GM12864 (cell line): ENCODE measurements around the gene VIPR2.
"Not testable (repeated sequence)": the region's sequence is repeated elsewhere in the genome, so short reads cannot be mapped to it uniquely, and the experiment has no call there.

Experiments
- DNase-seq: peaks from one replicate; pipeline ENCODE4 v3.0.0-alpha.2; 2011; ENCODE audit warnings: low read depth
- H3K4me3 ChIP-seq: 2 replicates; pipeline ENCODE4 v1.5.1; 2011; ENCODE audit warnings: mild to moderate bottlenecking, low read depth, low read length, control low read depth
- CTCF ChIP-seq: IDR thresholded peaks from 2 replicates; pipeline ENCODE4 v1.5.1; 2011; ENCODE audit warnings: low read depth, mild to moderate bottlenecking, moderate library complexity, low read length, control low read depth, inconsistent platforms; ENCODE audit errors: missing control alignments

The VIPR2 gene

GRCh38 chr7:159130199-159130775 is 14.4 kb downstream of the VIPR2 start:
- no peak overlapping the region for H3K4me3 ChIP-seq
- DNase-seq = no peak
- TF ChIP-seq CTCF = no peak

GRCh38 chr7:159128767-159129166 is 15.9 kb downstream of the VIPR2 start:
- TF ChIP-seq CTCF = no peak
- DNase-seq = no peak
- no peak overlapping the region for H3K4me3 ChIP-seq

GRCh38 chr7:159127691-159128642 is 16.7 kb downstream of the VIPR2 start:
- no peak overlapping the region for H3K4me3 ChIP-seq
- no peak for TF ChIP-seq CTCF
- DNase-seq = no peak

- DNase-seq = no peak
- H3K4me3 ChIP-seq = no peak overlapping the region
- TF ChIP-seq CTCF = no peak
Measured at GRCh38 chr7:159126311-159127260, 18.1 kb downstream of the VIPR2 start.

- H3K4me3 ChIP-seq = no peak overlapping the region
- no peak for DNase-seq
- no peak for TF ChIP-seq CTCF
Measured at GRCh38 chr7:159125955-159126270, 18.8 kb downstream of the VIPR2 start.

- no peak for DNase-seq
- no peak overlapping the region for H3K4me3 ChIP-seq
- TF ChIP-seq CTCF = no peak
Measured at GRCh38 chr7:159125104-159125954, 19.3 kb downstream of the VIPR2 start.

- not testable (repeated sequence) for H3K4me3 ChIP-seq, DNase-seq
Measured at GRCh38 chr7:159123793-159124192, 20.9 kb downstream of the VIPR2 start.

- not testable (repeated sequence) for DNase-seq, H3K4me3 ChIP-seq
Measured at GRCh38 chr7:159123294-159123693, 21.4 kb downstream of the VIPR2 start.
